Measurements from ENCODE around the gene SEPSECS.
"Not testable (repeated sequence)": the region's sequence is repeated elsewhere in the genome, so short reads cannot be mapped to it uniquely, and the experiment has no call there.

The SEPSECS gene

DNA sequence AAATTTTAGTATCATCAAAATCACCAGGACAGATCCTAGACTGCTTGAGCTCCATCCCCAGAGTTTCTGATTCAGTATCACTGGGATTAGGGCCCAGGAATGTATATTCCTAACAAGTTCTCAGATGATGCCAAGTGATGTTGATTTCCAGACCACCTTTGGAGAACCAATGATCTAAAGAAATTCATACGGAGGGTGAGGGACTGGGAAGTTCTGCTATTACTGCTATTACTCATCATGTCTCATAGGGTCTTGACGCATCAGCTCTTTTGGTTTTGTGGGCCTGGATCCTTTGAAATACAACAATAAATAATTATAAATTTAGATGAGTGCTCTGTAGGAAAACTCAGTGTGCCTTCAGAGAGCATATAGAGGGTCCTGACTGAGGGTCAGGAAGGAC lies 69.7 kb downstream of the SEPSECS start:
- Histone ChIP-seq H3K27me3 (ENCODE audit: insufficient read depth, low read length, poor library complexity) (no peaks in the 10 kb centered on the region), H3K4me1 (ENCODE audit: control insufficient read depth, low read depth, low read length) (no peaks in the 10 kb centered on the region), H3K36me3 (ENCODE audit: control insufficient read depth, insufficient read depth, low read length) (no peaks in the 10 kb centered on the region), H4K8ac (ENCODE audit: low read depth, low read length) (no peak overlapping the region), H4K5ac (ENCODE audit: low read length) (no peak overlapping the region), H2BK120ac (ENCODE audit: low read depth, low read length) (no peak overlapping the region), H3K9ac (ENCODE audit: low read length) (no peak overlapping the region), H2BK5ac (ENCODE audit: low read length) (no peak overlapping the region), H3K4me2 (ENCODE audit: low read length) (no peak overlapping the region), H3K79me1 (ENCODE audit: low read length) (no peaks in the 10 kb centered on the region), H3K18ac (ENCODE audit: low read length) (no peak overlapping the region), H3K4me3 (ENCODE audit: low read length) (no peak overlapping the region), H3K27ac (ENCODE audit: low read depth, low read length) (no peak overlapping the region), H2BK15ac (replicated peaks; ENCODE audit: low read depth) (no peak overlapping the region), H2AK5ac (ENCODE audit: low read length) (no peak overlapping the region), H3K23ac (ENCODE audit: low read length) (no peak overlapping the region), H3K79me2 (ENCODE audit: control insufficient read depth, insufficient read depth, low read length) (no peaks in the 10 kb centered on the region), H3K56ac (ENCODE audit: low read length) (no peak overlapping the region), H3K4ac (ENCODE audit: low read depth, low read length) (no peak overlapping the region)
- WGBS (ENCODE audit: extremely low coverage, insufficient coverage, low lambda C conversion rate), result no CpG with 5 or more reads among the region's 2 CpGs
- DNase-seq, result no peak

- Histone ChIP-seq H3K79me2 (ENCODE audit: control insufficient read depth, insufficient read depth, low read length) (no peaks in the 10 kb centered on the region), H3K4me1 (ENCODE audit: control insufficient read depth, low read depth, low read length) (no peaks in the 10 kb centered on the region), H4K8ac (ENCODE audit: low read depth, low read length) (no peak overlapping the region), H3K36me3 (ENCODE audit: control insufficient read depth, insufficient read depth, low read length) (no peaks in the 10 kb centered on the region), H3K27ac (ENCODE audit: low read depth, low read length) (no peak overlapping the region), H3K4me2 (ENCODE audit: low read length) (no peak overlapping the region), H3K56ac (ENCODE audit: low read length) (no peak overlapping the region), H3K23ac (ENCODE audit: low read length) (no peak overlapping the region), H3K18ac (ENCODE audit: low read length) (no peak overlapping the region), H2BK120ac (ENCODE audit: low read depth, low read length) (no peak overlapping the region), H3K27me3 (ENCODE audit: insufficient read depth, low read length, poor library complexity) (no peaks in the 10 kb centered on the region), H3K4ac (ENCODE audit: low read depth, low read length) (no peak overlapping the region), H2AK5ac (ENCODE audit: low read length) (no peak overlapping the region), H3K4me3 (ENCODE audit: low read length) (no peak overlapping the region), H4K5ac (ENCODE audit: low read length) (no peak overlapping the region), H3K9ac (ENCODE audit: low read length) (no peak overlapping the region), H3K79me1 (ENCODE audit: low read length) (no peaks in the 10 kb centered on the region), H2BK15ac (replicated peaks; ENCODE audit: low read depth) (no peak overlapping the region), H2BK5ac (ENCODE audit: low read length) (no peak overlapping the region)
- no peak for DNase-seq
- no CpG with 5 or more reads among the region's 14 CpGs for WGBS (ENCODE audit: extremely low coverage, insufficient coverage, low lambda C conversion rate)
These were observed 71.0 kb downstream of the SEPSECS start for GRCh38 chr4:25089051-25089763.

DNA sequence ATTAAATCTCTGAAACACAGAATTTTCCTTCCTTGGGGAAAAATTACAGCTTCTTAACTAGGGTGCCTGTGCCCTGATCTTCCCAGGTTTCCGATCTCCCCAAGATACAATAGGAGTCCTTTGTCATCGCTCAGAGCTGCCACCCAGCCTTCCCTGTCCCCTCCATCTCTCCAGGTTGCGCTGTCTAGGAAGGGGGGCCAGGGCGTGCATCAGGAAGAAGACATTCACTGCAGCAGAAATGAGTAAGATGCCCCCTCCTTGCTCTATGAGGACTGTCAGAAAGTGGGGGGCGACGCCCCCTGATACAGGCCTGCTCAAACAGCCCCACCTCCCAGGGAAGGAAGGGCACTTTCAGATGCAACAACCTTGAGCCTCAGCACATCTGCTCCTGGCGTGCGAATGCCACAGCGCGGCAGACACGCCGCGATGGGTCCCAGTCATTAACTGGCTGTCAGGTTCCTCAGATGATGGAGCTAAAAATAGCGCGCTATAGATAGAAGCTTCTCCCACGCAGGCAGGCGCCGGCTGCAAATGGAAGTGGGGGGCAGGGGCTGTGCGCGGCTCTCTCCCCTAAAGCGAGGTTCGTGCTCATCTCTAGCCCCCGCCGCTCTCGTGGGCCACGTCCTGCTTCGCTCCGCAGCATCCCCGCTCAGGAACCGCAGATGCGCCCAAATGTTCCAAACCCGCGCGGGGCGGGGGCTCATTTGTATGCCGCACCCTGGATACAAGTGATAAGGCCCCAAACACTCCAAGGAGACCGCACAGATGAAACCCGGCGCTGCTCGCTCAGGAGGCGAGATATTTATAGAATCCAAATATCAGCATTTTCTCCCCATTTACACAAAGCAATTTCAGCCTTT lies 71.9 kb downstream of the SEPSECS start:
- no peaks in the 10 kb centered on the region for H3K79me1 ChIP-seq (ENCODE audit: low read length)
- no peak overlapping the region for H3K4me3 ChIP-seq (ENCODE audit: low read length)
- H3K56ac ChIP-seq (ENCODE audit: low read length), result no peak overlapping the region
- no peak overlapping the region for H2AK5ac ChIP-seq (ENCODE audit: low read length)
- no CpG with 5 or more reads among the region's 41 CpGs for WGBS (ENCODE audit: extremely low coverage, insufficient coverage, low lambda C conversion rate)
- no peak overlapping the region for H3K18ac ChIP-seq (ENCODE audit: low read length)
- H2BK15ac ChIP-seq (replicated peaks; ENCODE audit: low read depth), result no peak overlapping the region
- no peak for DNase-seq
- H3K36me3 ChIP-seq (ENCODE audit: control insufficient read depth, insufficient read depth, low read length), result no peaks in the 10 kb centered on the region
- no peak overlapping the region for H2BK120ac ChIP-seq (ENCODE audit: low read depth, low read length)
- H3K4me1 ChIP-seq (ENCODE audit: control insufficient read depth, low read depth, low read length), result no peaks in the 10 kb centered on the region
- H2BK5ac ChIP-seq (ENCODE audit: low read length), result no peak overlapping the region
- no peak overlapping the region for H3K4ac ChIP-seq (ENCODE audit: low read depth, low read length)
- H3K27me3 ChIP-seq (ENCODE audit: insufficient read depth, low read length, poor library complexity), result no peaks in the 10 kb centered on the region
- H3K9ac ChIP-seq (ENCODE audit: low read length), result no peak overlapping the region
- no peak overlapping the region for H3K23ac ChIP-seq (ENCODE audit: low read length)
- H3K4me2 ChIP-seq (ENCODE audit: low read length), result no peak overlapping the region
- H4K8ac ChIP-seq (ENCODE audit: low read depth, low read length), result no peak overlapping the region
- no peak overlapping the region for H4K5ac ChIP-seq (ENCODE audit: low read length)
- no peak overlapping the region for H3K27ac ChIP-seq (ENCODE audit: low read depth, low read length)
- no peaks in the 10 kb centered on the region for H3K79me2 ChIP-seq (ENCODE audit: control insufficient read depth, insufficient read depth, low read length)

GRCh38 chr4:25085671-25086070 lies 74.6 kb downstream of the SEPSECS start:
- Histone ChIP-seq H3K27me3 (ENCODE audit: insufficient read depth, low read length, poor library complexity) (no peaks in the 10 kb centered on the region), H3K9ac (ENCODE audit: low read length) (no peak overlapping the region), H2AK5ac (ENCODE audit: low read length) (no peak overlapping the region), H3K4me1 (ENCODE audit: control insufficient read depth, low read depth, low read length) (no peaks in the 10 kb centered on the region), H3K36me3 (ENCODE audit: control insufficient read depth, insufficient read depth, low read length) (no peaks in the 10 kb centered on the region), H3K27ac (ENCODE audit: low read depth, low read length) (no peak overlapping the region), H3K4ac (ENCODE audit: low read depth, low read length) (no peak overlapping the region), H3K79me2 (ENCODE audit: control insufficient read depth, insufficient read depth, low read length) (no peaks in the 10 kb centered on the region), H2BK5ac (ENCODE audit: low read length) (no peak overlapping the region), H3K56ac (ENCODE audit: low read length) (no peak overlapping the region), H3K23ac (ENCODE audit: low read length) (no peak overlapping the region), H3K4me3 (ENCODE audit: low read length) (no peak overlapping the region), H4K5ac (ENCODE audit: low read length) (no peak overlapping the region), H2BK15ac (replicated peaks; ENCODE audit: low read depth) (no peak overlapping the region), H3K4me2 (ENCODE audit: low read length) (no peak overlapping the region), H2BK120ac (ENCODE audit: low read depth, low read length) (no peak overlapping the region), H3K18ac (ENCODE audit: low read length) (no peak overlapping the region), H4K8ac (ENCODE audit: low read depth, low read length) (no peak overlapping the region), H3K79me1 (ENCODE audit: low read length) (no peaks in the 10 kb centered on the region)
- no peak for DNase-seq
- WGBS (ENCODE audit: extremely low coverage, insufficient coverage, low lambda C conversion rate), result no CpG with 5 or more reads among the region's 4 CpGs

DNA sequence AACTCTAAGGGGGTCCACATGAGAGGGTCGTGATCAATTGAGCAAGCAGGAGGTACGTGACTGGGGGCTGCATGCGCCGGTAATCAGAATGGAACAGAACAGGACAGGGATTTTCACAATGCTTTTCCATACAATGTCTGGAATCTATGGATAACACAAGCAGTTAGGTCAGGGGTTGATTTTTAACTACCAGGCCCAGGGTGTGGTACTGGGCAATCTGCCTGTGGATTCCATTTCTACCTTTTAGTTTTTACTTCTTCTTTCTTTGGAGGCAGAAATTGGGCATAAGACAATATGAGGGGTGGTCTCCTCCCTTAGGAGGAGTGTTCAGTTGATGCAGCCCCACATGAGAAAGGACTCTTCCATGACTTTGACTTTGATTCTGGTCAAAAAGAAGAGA lies 76.8 kb downstream of the SEPSECS start:
- not testable (repeated sequence) for H3K79me2 ChIP-seq (ENCODE audit: control insufficient read depth, insufficient read depth, low read length); H3K4ac ChIP-seq (ENCODE audit: low read depth, low read length); H4K8ac ChIP-seq (ENCODE audit: low read depth, low read length); H3K9ac ChIP-seq (ENCODE audit: low read length); H2BK15ac ChIP-seq (replicated peaks; ENCODE audit: low read depth); H3K27me3 ChIP-seq (ENCODE audit: insufficient read depth, low read length, poor library complexity); H4K5ac ChIP-seq (ENCODE audit: low read length); H3K56ac ChIP-seq (ENCODE audit: low read length); H3K23ac ChIP-seq (ENCODE audit: low read length); DNase-seq; H2AK5ac ChIP-seq (ENCODE audit: low read length); H2BK120ac ChIP-seq (ENCODE audit: low read depth, low read length); H3K18ac ChIP-seq (ENCODE audit: low read length); H3K27ac ChIP-seq (ENCODE audit: low read depth, low read length); H3K36me3 ChIP-seq (ENCODE audit: control insufficient read depth, insufficient read depth, low read length); H3K4me2 ChIP-seq (ENCODE audit: low read length); H3K4me1 ChIP-seq (ENCODE audit: control insufficient read depth, low read depth, low read length); H3K79me1 ChIP-seq (ENCODE audit: low read length); H2BK5ac ChIP-seq (ENCODE audit: low read length); H3K4me3 ChIP-seq (ENCODE audit: low read length)
- WGBS (ENCODE audit: extremely low coverage, insufficient coverage, low lambda C conversion rate), result no CpG with 5 or more reads among the region's 4 CpGs
